ENCODE results near the gene LRP6.

DNA sequence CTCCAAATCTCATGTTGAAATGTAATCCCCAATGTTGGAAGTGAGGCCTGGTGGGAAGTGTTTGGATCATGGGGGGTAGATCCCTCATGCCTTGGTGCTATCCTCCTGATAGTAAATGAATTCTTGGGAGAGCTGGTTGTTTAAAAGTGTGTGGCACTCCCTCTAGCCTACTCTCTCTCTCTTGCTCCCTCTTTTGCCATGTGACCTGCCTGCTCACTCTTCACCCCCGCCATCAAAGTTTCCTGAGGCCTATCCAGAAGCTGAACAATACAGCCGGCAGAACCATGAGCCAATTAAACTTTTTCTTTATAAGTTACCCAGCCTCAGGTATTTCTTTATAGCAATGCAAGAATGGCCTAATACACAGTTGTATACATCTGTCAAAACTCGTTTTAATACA lies 133.6 kb downstream of the LRP6 start:
- TF ChIP-seq, protein P1, sequence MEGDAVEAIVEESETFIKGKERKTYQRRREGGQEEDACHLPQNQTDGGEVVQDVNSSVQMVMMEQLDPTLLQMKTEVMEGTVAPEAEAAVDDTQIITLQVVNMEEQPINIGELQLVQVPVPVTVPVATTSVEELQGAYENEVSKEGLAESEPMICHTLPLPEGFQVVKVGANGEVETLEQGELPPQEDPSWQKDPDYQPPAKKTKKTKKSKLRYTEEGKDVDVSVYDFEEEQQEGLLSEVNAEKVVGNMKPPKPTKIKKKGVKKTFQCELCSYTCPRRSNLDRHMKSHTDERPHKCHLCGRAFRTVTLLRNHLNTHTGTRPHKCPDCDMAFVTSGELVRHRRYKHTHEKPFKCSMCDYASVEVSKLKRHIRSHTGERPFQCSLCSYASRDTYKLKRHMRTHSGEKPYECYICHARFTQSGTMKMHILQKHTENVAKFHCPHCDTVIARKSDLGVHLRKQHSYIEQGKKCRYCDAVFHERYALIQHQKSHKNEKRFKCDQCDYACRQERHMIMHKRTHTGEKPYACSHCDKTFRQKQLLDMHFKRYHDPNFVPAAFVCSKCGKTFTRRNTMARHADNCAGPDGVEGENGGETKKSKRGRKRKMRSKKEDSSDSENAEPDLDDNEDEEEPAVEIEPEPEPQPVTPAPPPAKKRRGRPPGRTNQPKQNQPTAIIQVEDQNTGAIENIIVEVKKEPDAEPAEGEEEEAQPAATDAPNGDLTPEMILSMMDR (IDR thresholded peaks at IDR 0.05; ENCODE audit: poor library complexity, severe bottlenecking), result no peak
- no peak for TF ChIP-seq MXI1 (conservative IDR thresholded peaks at IDR 0.05; ENCODE audit: poor library complexity, severe bottlenecking)
- TF ChIP-seq, protein P2, sequence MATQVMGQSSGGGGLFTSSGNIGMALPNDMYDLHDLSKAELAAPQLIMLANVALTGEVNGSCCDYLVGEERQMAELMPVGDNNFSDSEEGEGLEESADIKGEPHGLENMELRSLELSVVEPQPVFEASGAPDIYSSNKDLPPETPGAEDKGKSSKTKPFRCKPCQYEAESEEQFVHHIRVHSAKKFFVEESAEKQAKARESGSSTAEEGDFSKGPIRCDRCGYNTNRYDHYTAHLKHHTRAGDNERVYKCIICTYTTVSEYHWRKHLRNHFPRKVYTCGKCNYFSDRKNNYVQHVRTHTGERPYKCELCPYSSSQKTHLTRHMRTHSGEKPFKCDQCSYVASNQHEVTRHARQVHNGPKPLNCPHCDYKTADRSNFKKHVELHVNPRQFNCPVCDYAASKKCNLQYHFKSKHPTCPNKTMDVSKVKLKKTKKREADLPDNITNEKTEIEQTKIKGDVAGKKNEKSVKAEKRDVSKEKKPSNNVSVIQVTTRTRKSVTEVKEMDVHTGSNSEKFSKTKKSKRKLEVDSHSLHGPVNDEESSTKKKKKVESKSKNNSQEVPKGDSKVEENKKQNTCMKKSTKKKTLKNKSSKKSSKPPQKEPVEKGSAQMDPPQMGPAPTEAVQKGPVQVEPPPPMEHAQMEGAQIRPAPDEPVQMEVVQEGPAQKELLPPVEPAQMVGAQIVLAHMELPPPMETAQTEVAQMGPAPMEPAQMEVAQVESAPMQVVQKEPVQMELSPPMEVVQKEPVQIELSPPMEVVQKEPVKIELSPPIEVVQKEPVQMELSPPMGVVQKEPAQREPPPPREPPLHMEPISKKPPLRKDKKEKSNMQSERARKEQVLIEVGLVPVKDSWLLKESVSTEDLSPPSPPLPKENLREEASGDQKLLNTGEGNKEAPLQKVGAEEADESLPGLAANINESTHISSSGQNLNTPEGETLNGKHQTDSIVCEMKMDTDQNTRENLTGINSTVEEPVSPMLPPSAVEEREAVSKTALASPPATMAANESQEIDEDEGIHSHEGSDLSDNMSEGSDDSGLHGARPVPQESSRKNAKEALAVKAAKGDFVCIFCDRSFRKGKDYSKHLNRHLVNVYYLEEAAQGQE (IDR thresholded peaks at IDR 0.05; ENCODE audit: borderline replicate concordance), result no peak
- no peak for TF ChIP-seq POLR2AphosphoS5 (IDR thresholded peaks at IDR 0.05)
